ENCODE measurements around the gene RCN1.

Gene RCN1

GRCh38 chr11:32065865-32066629 lies 24.8 kb upstream of the RCN1 start:
- in situ Hi-C loops (cut with HindIII; ENCODE audit: low pct_unique_long_range_greater_than_20kb, low sequenced_read_pairs), result no loop called here
- no peak for TF ChIP-seq JUND (IDR thresholded peaks at IDR 0.05; ENCODE audit: low read depth)
- DNase-seq (ENCODE audit: low read depth in 1 of 2, low spot score in 1 of 2), result no peak

GRCh38 chr11:32068134-32068870 lies 22.6 kb upstream of the RCN1 start:
- in situ Hi-C loops (cut with HindIII; ENCODE audit: low pct_unique_long_range_greater_than_20kb, low sequenced_read_pairs), result no loop called here
- TF ChIP-seq JUND (IDR thresholded peaks at IDR 0.05; ENCODE audit: low read depth), result no peak
- DNase-seq (ENCODE audit: low read depth in 1 of 2, low spot score in 1 of 2), result no peak

- in situ Hi-C loops (cut with HindIII; ENCODE audit: low pct_unique_long_range_greater_than_20kb, low sequenced_read_pairs), result no loop called here
- DNase-seq (ENCODE audit: low read depth in 1 of 2, low spot score in 1 of 2), result no peak
- TF ChIP-seq JUND (IDR thresholded peaks at IDR 0.05; ENCODE audit: low read depth), result no peak
Measured at GRCh38 chr11:32069361-32070058, 21.4 kb upstream of the RCN1 start.

GRCh38 chr11:32070692-32071091 lies 20.2 kb upstream of the RCN1 start:
- peak in 1 of 2 experiments; percentile 35 for DNase-seq (ENCODE audit: low read depth in 1 of 2, low spot score in 1 of 2)
- no peak for TF ChIP-seq JUND (IDR thresholded peaks at IDR 0.05; ENCODE audit: low read depth)
- in situ Hi-C loops (cut with HindIII; ENCODE audit: low pct_unique_long_range_greater_than_20kb, low sequenced_read_pairs), result no loop called here

- in situ Hi-C loops (cut with HindIII; ENCODE audit: low pct_unique_long_range_greater_than_20kb, low sequenced_read_pairs), result no loop called here
- TF ChIP-seq JUND (IDR thresholded peaks at IDR 0.05; ENCODE audit: low read depth), result no peak
Measured at GRCh38 chr11:32071811-32072210, 19.1 kb upstream of the RCN1 start.

GRCh38 chr11:32072872-32073643 lies 17.8 kb upstream of the RCN1 start:
- DNase-seq (ENCODE audit: low read depth in 1 of 2, low spot score in 1 of 2), result no peak
- in situ Hi-C loops (cut with HindIII; ENCODE audit: low pct_unique_long_range_greater_than_20kb, low sequenced_read_pairs), result no loop called here
- TF ChIP-seq JUND (IDR thresholded peaks at IDR 0.05; ENCODE audit: low read depth), result no peak

More at GRCh38 chr11:32071811-32072210, 19.1 kb upstream of the RCN1 start:
- peak; percentile 66 to 88 for DNase-seq (ENCODE audit: low read depth in 1 of 2, low spot score in 1 of 2)

GRCh38 chr11:32073644-32074026 lies 17.2 kb upstream of the RCN1 start:
- TF ChIP-seq JUND (IDR thresholded peaks at IDR 0.05; ENCODE audit: low read depth), result no peak
- DNase-seq (ENCODE audit: low read depth in 1 of 2, low spot score in 1 of 2), result no peak
- in situ Hi-C loops (cut with HindIII; ENCODE audit: low pct_unique_long_range_greater_than_20kb, low sequenced_read_pairs), result no loop called here

- no peak for TF ChIP-seq JUND (IDR thresholded peaks at IDR 0.05; ENCODE audit: low read depth)
- DNase-seq (ENCODE audit: low read depth in 1 of 2, low spot score in 1 of 2), result no peak
- in situ Hi-C loops (cut with HindIII; ENCODE audit: low pct_unique_long_range_greater_than_20kb, low sequenced_read_pairs), result no loop called here
Measured at GRCh38 chr11:32079553-32079952, 11.3 kb upstream of the RCN1 start.

- no peak for TF ChIP-seq JUND (IDR thresholded peaks at IDR 0.05; ENCODE audit: low read depth)
- in situ Hi-C loops (cut with HindIII; ENCODE audit: low pct_unique_long_range_greater_than_20kb, low sequenced_read_pairs), result no loop called here
Measured at GRCh38 chr11:32080361-32080980, 10.4 kb upstream of the RCN1 start.

GRCh38 chr11:32081129-32081641 lies 9.7 kb upstream of the RCN1 start:
- in situ Hi-C loops (cut with HindIII; ENCODE audit: low pct_unique_long_range_greater_than_20kb, low sequenced_read_pairs), result no loop called here

More at GRCh38 chr11:32080361-32080980, 10.4 kb upstream of the RCN1 start:
- DNase-seq (ENCODE audit: low read depth in 1 of 2, low spot score in 1 of 2), result no peak

GRCh38 chr11:32081901-32082300 lies 9.0 kb upstream of the RCN1 start:
- in situ Hi-C loops (cut with HindIII; ENCODE audit: low pct_unique_long_range_greater_than_20kb, low sequenced_read_pairs), result no loop called here
- no peak for DNase-seq (ENCODE audit: low read depth in 1 of 2, low spot score in 1 of 2)
- TF ChIP-seq JUND (IDR thresholded peaks at IDR 0.05; ENCODE audit: low read depth), result no peak

More at GRCh38 chr11:32081129-32081641, 9.7 kb upstream of the RCN1 start:
- DNase-seq (ENCODE audit: low read depth in 1 of 2, low spot score in 1 of 2), result no peak
- TF ChIP-seq JUND (IDR thresholded peaks at IDR 0.05; ENCODE audit: low read depth), result no peak
